Mesendoderm (in vitro differentiated cells): ENCODE results near the gene AMMECR1.
"Not testable (repeated sequence)": the region's sequence is repeated elsewhere in the genome, so short reads cannot be mapped to it uniquely, and the experiment has no call there.

Experiments used
- DNase-seq: peaks from one replicate; pipeline ENCODE4 v3.0.0; 2013
- H2AK5ac ChIP-seq: 2 replicates; pipeline ENCODE4 v1.6.1; 2013; ENCODE audit warnings: low read length, inconsistent platforms
- H2BK120ac ChIP-seq: 2 replicates; pipeline ENCODE4 v1.6.1; 2013; ENCODE audit warnings: low read depth, mild to moderate bottlenecking, low read length, moderate library complexity, mixed read lengths
- H2BK15ac ChIP-seq: replicated peaks from 2 replicates; pipeline ENCODE4 v1.6.1; 2013; ENCODE audit warnings: low read depth, mild to moderate bottlenecking, moderate library complexity
- H2BK5ac ChIP-seq: 2 replicates; pipeline ENCODE4 v1.6.1; 2013; ENCODE audit warnings: low read length, inconsistent platforms
- H3K18ac ChIP-seq: 2 replicates; pipeline ENCODE4 v1.6.1; 2013; ENCODE audit warnings: mild to moderate bottlenecking, low read length, mixed read lengths
- H3K23ac ChIP-seq: one replicate; pipeline ENCODE4 v1.6.1; 2013; ENCODE audit warnings: low read length
- H3K27ac ChIP-seq: 2 replicates; pipeline ENCODE4 v1.5.1; 2013; ENCODE audit warnings: low read depth, mild to moderate bottlenecking, inconsistent platforms, low read length, moderate library complexity
- H3K27me3 ChIP-seq: 2 replicates; pipeline ENCODE4 v1.6.1; 2013; ENCODE audit warnings: low read length, control low read depth, mild to moderate bottlenecking, inconsistent platforms; ENCODE audit not compliant: insufficient read depth, poor library complexity
- H3K36me3 ChIP-seq: 2 replicates; pipeline ENCODE4 v1.6.1; 2013; ENCODE audit warnings: low read length, inconsistent platforms; ENCODE audit not compliant: control insufficient read depth, insufficient read depth
- H3K4ac ChIP-seq: one replicate; pipeline ENCODE4 v1.6.1; 2013; ENCODE audit warnings: low read depth, mild to moderate bottlenecking, low read length, moderate library complexity
- H3K4me1 ChIP-seq: 2 replicates; pipeline ENCODE4 v1.6.1; 2013; ENCODE audit warnings: low read depth, low read length, inconsistent platforms; ENCODE audit not compliant: control insufficient read depth
- H3K4me2 ChIP-seq: 2 replicates; pipeline ENCODE4 v1.6.1; 2013; ENCODE audit warnings: low read length
- H3K4me3 ChIP-seq: 2 replicates; pipeline ENCODE4 v1.5.1; 2013; ENCODE audit warnings: mild to moderate bottlenecking, low read length
- H3K56ac ChIP-seq: one replicate; pipeline ENCODE4 v1.6.1; 2013; ENCODE audit warnings: low read length
- H3K79me1 ChIP-seq: 2 replicates; pipeline ENCODE4 v1.6.1; 2013; ENCODE audit warnings: low read length, inconsistent platforms
- H3K79me2 ChIP-seq: 2 replicates; pipeline ENCODE4 v1.6.1; 2013; ENCODE audit warnings: mild to moderate bottlenecking, low read length; ENCODE audit not compliant: control insufficient read depth, insufficient read depth
- H3K9ac ChIP-seq: 2 replicates; pipeline ENCODE4 v1.6.1; 2013; ENCODE audit warnings: low read length, inconsistent platforms
- H4K5ac ChIP-seq: one replicate; pipeline ENCODE4 v1.6.1; 2013; ENCODE audit warnings: low read length
- H4K8ac ChIP-seq: one replicate; pipeline ENCODE4 v1.6.1; 2013; ENCODE audit warnings: low read depth, mild to moderate bottlenecking, control low read depth, low read length, moderate library complexity
- WGBS: extraction: QIAGEN DNeasy Blood & Tissue Kit; methylation state at CpG from one replicate; pipeline ENCODE4 v1.1.7; 2013; ENCODE audit warnings: low lambda C conversion rate, missing lambda C conversion rate; ENCODE audit not compliant: insufficient coverage; ENCODE audit errors: extremely low coverage; 5-methylcytosine and 5-hydroxymethylcytosine counted together

The AMMECR1 gene

DNA sequence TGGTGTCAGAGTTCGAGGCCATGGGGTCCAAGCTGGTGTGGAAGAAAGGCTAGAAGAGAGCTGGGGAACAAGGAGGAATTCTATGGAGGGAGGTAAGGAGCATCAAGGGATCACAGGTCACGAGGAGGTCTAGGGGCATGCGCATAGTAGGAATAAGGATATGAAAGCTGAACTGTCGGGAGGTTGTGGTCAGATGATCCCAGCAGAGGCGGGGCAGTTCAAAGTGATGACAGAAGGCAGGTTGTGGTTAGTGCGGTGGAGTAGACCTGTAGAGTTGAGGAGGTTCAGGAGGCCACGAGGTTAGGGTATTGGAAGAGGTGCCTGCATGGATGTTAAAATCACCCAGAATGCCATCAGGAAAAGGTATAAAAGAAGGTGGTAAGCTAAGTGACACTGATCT, 158.7 kb downstream of the AMMECR1 start:
- Histone ChIP-seq H3K79me1 (no peaks in the 10 kb centered on the region), H3K23ac (no peak overlapping the region), H3K9ac (no peak overlapping the region), H2BK5ac (no peak overlapping the region), H3K36me3 (no peaks in the 10 kb centered on the region), H3K4me3 (no peak overlapping the region), H3K56ac (no peak overlapping the region), H3K4ac (no peak overlapping the region), H4K8ac (no peak overlapping the region), H2AK5ac (no peak overlapping the region), H2BK120ac (no peak overlapping the region), H3K27me3 (no peaks in the 10 kb centered on the region), H3K27ac (no peak overlapping the region), H3K4me2 (no peak overlapping the region), H3K79me2 (no peaks in the 10 kb centered on the region), H2BK15ac (no peak overlapping the region), H3K18ac (no peak overlapping the region), H4K5ac (no peak overlapping the region), H3K4me1 (no peaks in the 10 kb centered on the region)
- WGBS: no CpG with 5 or more reads among the region's 7 CpGs
- no peak for DNase-seq

DNA sequence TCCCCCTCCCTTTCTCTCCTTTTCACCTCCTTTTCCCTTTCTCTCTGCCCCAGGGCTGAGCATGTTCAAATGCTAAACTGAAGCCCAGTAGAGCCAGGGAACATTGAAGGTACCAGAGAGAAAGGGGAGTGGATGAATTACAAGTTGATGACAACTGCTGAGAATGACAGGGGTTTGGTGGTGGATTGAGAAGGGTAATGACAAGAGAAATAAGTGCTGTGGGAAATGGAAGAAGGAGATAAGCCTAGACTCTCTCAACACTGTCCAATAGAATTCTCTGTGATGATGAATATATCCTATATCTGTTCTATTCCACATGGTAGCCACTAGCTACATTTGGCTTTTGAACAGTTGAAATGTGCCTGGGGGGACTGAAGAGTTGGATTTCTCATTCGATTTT, 160.4 kb downstream of the AMMECR1 start:
- Histone ChIP-seq H3K79me1 (no peaks in the 10 kb centered on the region), H2BK5ac (no peak overlapping the region), H3K23ac (no peak overlapping the region), H2BK15ac (no peak overlapping the region), H4K5ac (no peak overlapping the region), H3K27ac (no peak overlapping the region), H3K4ac (no peak overlapping the region), H3K9ac (no peak overlapping the region), H3K79me2 (no peaks in the 10 kb centered on the region), H2BK120ac (no peak overlapping the region), H3K27me3 (no peaks in the 10 kb centered on the region), H2AK5ac (no peak overlapping the region), H3K36me3 (no peaks in the 10 kb centered on the region), H3K4me2 (no peak overlapping the region), H4K8ac (no peak overlapping the region), H3K18ac (no peak overlapping the region), H3K56ac (no peak overlapping the region), H3K4me3 (no peak overlapping the region), H3K4me1 (no peaks in the 10 kb centered on the region)
- no CpG with 5 or more reads among the region's 1 CpG for WGBS
- no peak for DNase-seq

DNA sequence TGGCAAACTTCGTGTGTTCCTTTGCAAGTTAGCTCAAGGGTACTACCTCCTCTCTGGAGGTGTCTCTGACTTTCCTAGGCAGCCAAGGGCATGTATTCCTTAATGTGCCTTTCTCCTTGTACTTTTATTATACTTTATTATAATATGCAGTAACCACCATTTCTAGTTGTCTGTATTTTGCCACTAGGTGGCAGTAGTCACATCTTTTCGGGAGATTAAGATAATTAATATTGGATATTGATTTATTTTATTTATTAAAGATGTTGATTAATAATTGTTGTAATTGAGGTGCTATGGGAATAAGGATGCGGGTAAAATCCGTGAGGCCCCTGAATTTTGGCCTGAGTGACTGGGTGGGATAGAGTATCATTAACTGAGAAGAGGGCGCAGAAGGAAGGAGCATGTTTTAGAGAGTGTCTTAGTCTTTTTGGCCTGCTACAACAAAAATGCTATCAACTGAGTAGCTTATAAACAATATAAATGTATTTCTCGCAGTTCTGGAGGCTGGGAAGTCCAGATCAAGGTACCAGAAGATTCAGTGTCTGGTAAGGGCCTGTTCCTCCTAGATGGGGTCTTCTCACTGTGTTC, 161.6 kb downstream of the AMMECR1 start:
- no peak overlapping the region for H3K23ac ChIP-seq
- no peak overlapping the region for H2AK5ac ChIP-seq
- H3K27ac ChIP-seq: no peak overlapping the region
- no peaks in the 10 kb centered on the region for H3K79me1 ChIP-seq
- H2BK120ac ChIP-seq: no peak overlapping the region
- WGBS: 100% methylated on average over 2 of the region's 6 CpGs
- no peak overlapping the region for H3K4ac ChIP-seq
- H3K18ac ChIP-seq: no peak overlapping the region
- H3K27me3 ChIP-seq: no peaks in the 10 kb centered on the region
- H2BK5ac ChIP-seq: no peak overlapping the region
- no peak overlapping the region for H3K56ac ChIP-seq
- no peak overlapping the region for H4K5ac ChIP-seq
- DNase-seq: no peak
- H2BK15ac ChIP-seq: no peak overlapping the region
- no peaks in the 10 kb centered on the region for H3K36me3 ChIP-seq
- H3K4me1 ChIP-seq: no peaks in the 10 kb centered on the region
- no peak overlapping the region for H4K8ac ChIP-seq
- H3K9ac ChIP-seq: no peak overlapping the region
- no peaks in the 10 kb centered on the region for H3K79me2 ChIP-seq
- H3K4me3 ChIP-seq: no peak overlapping the region
- no peak overlapping the region for H3K4me2 ChIP-seq

DNA sequence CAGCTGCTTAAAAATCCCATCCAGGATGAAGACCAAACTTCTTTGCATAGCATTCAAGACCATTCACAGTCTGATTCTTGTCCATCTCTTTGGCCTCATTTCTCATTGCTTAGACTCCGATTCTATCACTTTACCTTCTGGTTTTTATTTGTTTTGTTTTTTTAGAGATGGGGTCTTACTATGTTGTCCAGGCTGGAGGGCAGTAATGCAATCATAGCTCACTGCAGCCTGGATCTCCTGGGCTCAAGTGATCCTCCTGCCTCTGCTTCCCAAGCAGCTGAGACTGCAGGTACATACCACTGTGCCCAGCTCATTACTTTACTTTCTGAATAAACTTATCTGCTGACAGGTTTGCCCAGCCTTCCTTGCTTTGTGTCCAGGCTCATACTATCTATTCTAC, 162.1 kb downstream of the AMMECR1 start:
- H3K27ac ChIP-seq: no peak overlapping the region
- no peaks in the 10 kb centered on the region for H3K36me3 ChIP-seq
- H3K4me1 ChIP-seq: no peaks in the 10 kb centered on the region
- H3K9ac ChIP-seq: no peak overlapping the region
- no peak overlapping the region for H3K4me2 ChIP-seq
- H3K56ac ChIP-seq: no peak overlapping the region
- no peak overlapping the region for H3K4ac ChIP-seq
- H4K5ac ChIP-seq: no peak overlapping the region
- H3K79me2 ChIP-seq: no peaks in the 10 kb centered on the region
- H2BK5ac ChIP-seq: no peak overlapping the region
- H3K18ac ChIP-seq: no peak overlapping the region
- WGBS: no CpG with 5 or more reads among the region's 1 CpG
- H3K4me3 ChIP-seq: no peak overlapping the region
- H2BK120ac ChIP-seq: no peak overlapping the region
- H2BK15ac ChIP-seq: no peak overlapping the region
- no peaks in the 10 kb centered on the region for H3K27me3 ChIP-seq
- no peak overlapping the region for H4K8ac ChIP-seq
- no peak overlapping the region for H2AK5ac ChIP-seq
- no peak overlapping the region for H3K23ac ChIP-seq
- no peaks in the 10 kb centered on the region for H3K79me1 ChIP-seq
- no peak for DNase-seq

DNA sequence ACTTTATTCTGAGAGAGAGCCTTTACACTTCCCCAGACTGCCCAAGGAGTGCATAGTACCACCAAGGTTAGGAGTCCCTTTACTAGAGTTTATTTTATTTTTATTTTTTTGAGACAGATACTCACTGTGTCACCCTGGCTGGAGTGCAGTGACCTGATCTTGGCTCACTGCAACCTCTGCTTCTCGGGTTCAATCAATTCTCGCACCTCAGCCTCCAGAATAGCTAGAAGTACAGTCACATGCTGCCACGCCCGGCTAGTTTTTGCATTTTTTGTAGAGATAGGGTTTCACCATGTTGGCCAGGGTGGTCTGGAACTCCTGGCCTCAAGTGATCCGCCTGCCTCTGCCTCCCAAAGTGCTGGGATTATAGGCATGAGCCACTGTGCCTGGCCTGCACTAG, 163.6 kb downstream of the AMMECR1 start:
- H3K23ac ChIP-seq, DNase-seq, H3K79me1 ChIP-seq, H2BK5ac ChIP-seq, H3K27ac ChIP-seq, H3K27me3 ChIP-seq, H3K4me3 ChIP-seq, H3K56ac ChIP-seq, H2BK15ac ChIP-seq, H3K79me2 ChIP-seq, H2BK120ac ChIP-seq, H3K36me3 ChIP-seq, H3K4me1 ChIP-seq, H3K9ac ChIP-seq, H3K4ac ChIP-seq, H2AK5ac ChIP-seq, H4K5ac ChIP-seq, H3K18ac ChIP-seq, H3K4me2 ChIP-seq, H4K8ac ChIP-seq: not testable (repeated sequence)
- no CpG with 5 or more reads among the region's 5 CpGs for WGBS

DNA sequence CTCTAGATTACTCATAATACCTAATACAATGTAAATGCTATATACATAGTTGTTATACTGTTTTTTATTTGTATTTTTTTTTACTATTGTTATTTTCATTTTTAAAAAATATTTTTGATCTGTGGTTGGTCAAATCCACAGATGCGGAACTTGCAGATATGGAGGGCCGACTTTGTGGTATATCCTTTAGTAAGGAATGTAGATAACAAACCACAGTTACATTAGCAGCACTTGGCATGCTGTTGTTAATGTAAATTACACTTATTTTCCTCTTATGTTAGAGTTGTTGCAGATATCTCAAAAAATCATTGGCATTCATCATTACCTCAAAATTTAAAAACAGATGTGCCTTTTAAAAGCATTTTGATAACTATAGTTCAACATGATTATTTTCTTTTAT, 164.0 kb downstream of the AMMECR1 start:
- Histone ChIP-seq H3K18ac (no peak overlapping the region), H4K5ac (no peak overlapping the region), H3K36me3 (no peaks in the 10 kb centered on the region), H2BK15ac (no peak overlapping the region), H3K23ac (no peak overlapping the region), H2BK5ac (no peak overlapping the region), H3K4me3 (no peak overlapping the region), H3K79me1 (no peaks in the 10 kb centered on the region), H2AK5ac (no peak overlapping the region), H3K4me2 (no peak overlapping the region), H2BK120ac (no peak overlapping the region), H4K8ac (no peak overlapping the region), H3K4me1 (no peaks in the 10 kb centered on the region), H3K56ac (no peak overlapping the region), H3K27ac (no peak overlapping the region), H3K79me2 (no peaks in the 10 kb centered on the region), H3K27me3 (no peaks in the 10 kb centered on the region), H3K4ac (no peak overlapping the region), H3K9ac (no peak overlapping the region)
- no peak for DNase-seq
- no CpG with 5 or more reads among the region's 2 CpGs for WGBS
